H9 (cell line): ENCODE data around the gene ZMYND12. TPM values are rescaled to one million over a fixed set of nuclear protein-coding genes. Genes with fewer than 3 reads are reported as not detected.

Experiments used
- DNase-seq: peaks from one replicate; pipeline ENCODE4 v3.0.0-alpha.2; 2017
- H2AFZ ChIP-seq: one replicate; pipeline ENCODE4 v1.6.1; 2013; ENCODE audit warnings: mild to moderate bottlenecking, low read length, control low read depth, moderate library complexity
- H2AK5ac ChIP-seq: 2 replicates; pipeline ENCODE4 v1.6.1; 2013; ENCODE audit warnings: low read length, control low read depth, mixed read lengths; ENCODE audit not compliant: insufficient read length
- H2BK120ac ChIP-seq: one replicate; pipeline ENCODE4 v1.6.1; 2013; ENCODE audit warnings: low read depth, mild to moderate bottlenecking, low read length, control low read depth, inconsistent platforms; ENCODE audit not compliant: poor library complexity, severe bottlenecking
- H2BK12ac ChIP-seq: 2 replicates; pipeline ENCODE4 v1.6.1; 2013; ENCODE audit warnings: low read length, control low read depth, mixed read lengths, low read depth; ENCODE audit not compliant: insufficient read length
- H2BK15ac ChIP-seq: 2 replicates; pipeline ENCODE4 v1.6.1; 2013; ENCODE audit warnings: low read depth, low read length, control low read depth
- H2BK20ac ChIP-seq: one replicate; pipeline ENCODE4 v1.6.1; 2013; ENCODE audit warnings: low read depth, mild to moderate bottlenecking, low read length, control low read depth, inconsistent platforms; ENCODE audit not compliant: poor library complexity, severe bottlenecking
- H2BK5ac ChIP-seq: 2 replicates; pipeline ENCODE4 v1.6.1; 2013; ENCODE audit warnings: low read length, control low read depth, mixed read lengths; ENCODE audit not compliant: insufficient read length
- H3K14ac ChIP-seq: 2 replicates; pipeline ENCODE4 v1.6.1; 2013; ENCODE audit warnings: low read length, control low read depth; ENCODE audit not compliant: insufficient read depth
- H3K18ac ChIP-seq: 2 replicates; pipeline ENCODE4 v1.6.1; 2013; ENCODE audit warnings: low read depth, mild to moderate bottlenecking, mixed read lengths, low read length, control low read depth; ENCODE audit not compliant: insufficient read length
- H3K23ac ChIP-seq: 2 replicates; pipeline ENCODE4 v1.6.1; 2013; ENCODE audit warnings: low read length, control low read depth, mixed read lengths, low read depth; ENCODE audit not compliant: insufficient read length
- H3K23me2 ChIP-seq: 2 replicates; pipeline ENCODE4 v1.6.1; 2013; ENCODE audit warnings: low read depth, mild to moderate bottlenecking, mixed read lengths, low read length, control low read depth; ENCODE audit not compliant: insufficient read length, poor library complexity, severe bottlenecking
- H3K27ac ChIP-seq: 2 replicates; pipeline ENCODE4 v1.5.1; 2013; ENCODE audit warnings: low read length, control low read depth, mixed read lengths, low read depth; ENCODE audit not compliant: insufficient read length
- H3K27me3 ChIP-seq: 2 replicates; pipeline ENCODE4 v1.6.1; 2013; ENCODE audit warnings: low read length, control low read depth, inconsistent platforms; ENCODE audit not compliant: insufficient read depth
- H3K4ac ChIP-seq: 2 replicates; pipeline ENCODE4 v1.6.1; 2013; ENCODE audit warnings: low read depth, mild to moderate bottlenecking, control low read depth, inconsistent platforms, low read length, moderate library complexity
- H3K4me1 ChIP-seq: 2 replicates; pipeline ENCODE4 v1.6.1; 2013; ENCODE audit warnings: low read length, control low read depth, inconsistent platforms; ENCODE audit not compliant: insufficient read depth
- H3K4me2 ChIP-seq: 2 replicates; pipeline ENCODE4 v1.6.1; 2013; ENCODE audit warnings: low read length, control low read depth, mixed read lengths; ENCODE audit not compliant: insufficient read length, insufficient read depth
- H3K56ac ChIP-seq: 2 replicates; pipeline ENCODE4 v1.6.1; 2013; ENCODE audit warnings: low read depth, mild to moderate bottlenecking, mixed read lengths, low read length, control low read depth; ENCODE audit not compliant: insufficient read length
- H3K79me1 ChIP-seq: 2 replicates; pipeline ENCODE4 v1.6.1; 2013; ENCODE audit warnings: low read depth, mild to moderate bottlenecking, moderate library complexity, low read length, control low read depth, inconsistent platforms; ENCODE audit not compliant: insufficient read depth, poor library complexity, severe bottlenecking
- H3K79me2 ChIP-seq: 2 replicates; pipeline ENCODE4 v1.6.1; 2013; ENCODE audit warnings: low read length, control low read depth, inconsistent platforms; ENCODE audit not compliant: insufficient read depth
- H3K9ac ChIP-seq: 2 replicates; pipeline ENCODE4 v1.6.1; 2013; ENCODE audit warnings: low read length, control low read depth, mixed read lengths; ENCODE audit not compliant: insufficient read length; ENCODE audit errors: extremely low read depth
- H3K9me3 ChIP-seq: one replicate; pipeline ENCODE4 v1.6.1; 2013; ENCODE audit warnings: low read depth, low read length, inconsistent platforms; ENCODE audit not compliant: control insufficient read depth
- H3T11ph ChIP-seq: one replicate; pipeline ENCODE4 v1.6.1; 2013; ENCODE audit warnings: mild to moderate bottlenecking, low read length, control low read depth, inconsistent platforms
- H4K20me1 ChIP-seq: one replicate; pipeline ENCODE4 v1.6.1; 2013; ENCODE audit not compliant: control insufficient read depth, insufficient read length, insufficient read depth
- H4K5ac ChIP-seq: 2 replicates; pipeline ENCODE4 v1.6.1; 2013; ENCODE audit warnings: low read depth, mild to moderate bottlenecking, mixed read lengths, low read length, control low read depth; ENCODE audit not compliant: insufficient read length
- H4K8ac ChIP-seq: replicated peaks from 2 replicates; pipeline ENCODE4 v1.6.1; 2013; ENCODE audit warnings: low read length, control low read depth, mixed read lengths, low read depth; ENCODE audit not compliant: insufficient read length
- H4K91ac ChIP-seq: 2 replicates; pipeline ENCODE4 v1.6.1; 2013; ENCODE audit warnings: low read depth, mild to moderate bottlenecking, moderate library complexity, mixed read lengths, low read length, control low read depth; ENCODE audit not compliant: insufficient read length
- H3K27ac Mint-ChIP-seq, 3 experiments: 2 replicates in 2 of 3; 3 replicates in 1 of 3; pipeline ENCODE4 v1.8.0; 2020 to 2021; ENCODE audit warnings: mixed read lengths in 3 of 3, mild to moderate bottlenecking in 1 of 3, moderate library complexity in 1 of 3
- H3K27me3 Mint-ChIP-seq: 2 replicates; pipeline ENCODE4 v1.8.0; 2021; ENCODE audit warnings: low read depth, mild to moderate bottlenecking, moderate library complexity, mixed read lengths
- H3K36me3 Mint-ChIP-seq, 3 experiments: 2 replicates in 2 of 3; 3 replicates in 1 of 3; pipeline ENCODE4 v1.8.0; 2020 to 2021; ENCODE audit warnings: low read depth in 3 of 3, mixed read lengths in 3 of 3; ENCODE audit not compliant: insufficient read depth in 1 of 3
- H3K4me1 Mint-ChIP-seq, 2 experiments: 2 replicates each; pipeline ENCODE4 v1.8.0; 2020; ENCODE audit warnings: mixed read lengths in 2 of 2
- H3K4me3 Mint-ChIP-seq, 2 experiments: 2 replicates in 1 of 2; 3 replicates in 1 of 2; pipeline ENCODE4 v1.8.0; 2020 to 2021; ENCODE audit warnings: mild to moderate bottlenecking in 2 of 2, mixed read lengths in 2 of 2, moderate library complexity in 1 of 2
- H3K9me3 Mint-ChIP-seq, 2 experiments: 2 replicates in 1 of 2; 3 replicates in 1 of 2; pipeline ENCODE4 v1.8.0; 2020; ENCODE audit warnings: mild to moderate bottlenecking in 2 of 2, mixed read lengths in 2 of 2, moderate library complexity in 1 of 2
- WGBS: extraction: QIAGEN DNeasy Blood & Tissue Kit; methylation state at CpG from one replicate; pipeline ENCODE4 v1.1.7; 2013; ENCODE audit warnings: missing lambda C conversion rate, low lambda C conversion rate, mixed read lengths; ENCODE audit not compliant: insufficient read length; ENCODE audit errors: extremely low coverage; 5-methylcytosine and 5-hydroxymethylcytosine counted together
- total RNA-seq: library from RNA; stranded (reverse); gene quantifications from 2 replicates; pipeline ENCODE4 v1.2.1, GENCODE V29; 2021
- TF ChIP-seq, protein P1 (sequence below): fragments of 200-600 bp; sonication (generic); conservative IDR thresholded peaks from 3 replicates; pipeline ENCODE4 v1.8.0; 2021; ENCODE audit warnings: antibody characterized with exemption, mild to moderate bottlenecking

Gene ZMYND12
- total RNA-seq, 1 experiment from 2014 or later = 0.42 TPM

DNA sequence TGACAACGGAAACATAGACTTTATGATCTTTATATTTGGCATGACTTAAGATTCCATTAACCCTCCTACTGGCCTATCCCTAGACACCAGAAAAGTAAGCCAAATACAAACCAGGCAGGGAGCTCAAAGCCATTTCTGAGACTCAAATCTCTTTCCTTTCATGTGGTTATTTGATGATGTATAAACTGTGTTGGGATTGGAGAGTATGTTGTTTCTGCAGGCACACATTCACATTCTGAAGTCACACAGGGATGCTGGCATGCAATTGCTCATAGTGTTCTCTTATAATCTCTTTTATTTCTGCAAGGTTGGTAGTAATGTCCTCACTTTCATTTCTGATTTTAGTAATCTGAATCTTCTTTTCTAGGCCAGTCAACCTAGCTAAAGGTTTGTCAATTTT, 5.8 kb downstream of the ZMYND12 start:
- Histone ChIP-seq H3K79me1 (no peaks in the 10 kb centered on the region), H3K14ac (no peak overlapping the region), H3T11ph (no peak overlapping the region), H2BK12ac (no peak overlapping the region), H3K27me3 (no peaks in the 10 kb centered on the region), H4K8ac (no peak overlapping the region), H2BK120ac (no peak overlapping the region), H3K4me2 (no peak overlapping the region), H3K9me3 (no peaks in the 10 kb centered on the region), H4K91ac (no peak overlapping the region), H2BK5ac (no peak overlapping the region), H3K4me1 (no peaks in the 10 kb centered on the region), H3K23ac (no peak overlapping the region), H3K56ac (no peak overlapping the region), H2AK5ac (no peak overlapping the region), H2AFZ (no peak overlapping the region), H2BK20ac (no peak overlapping the region), H4K20me1 (no peaks in the 10 kb centered on the region), H3K18ac (no peak overlapping the region), H4K5ac (no peak overlapping the region), H3K79me2 (no peaks in the 10 kb centered on the region), H3K4ac (no peak overlapping the region), H2BK15ac (no peak overlapping the region), H3K23me2 (no peaks in the 10 kb centered on the region), H3K9ac (no peak overlapping the region), H3K27ac (no peak overlapping the region)
- peaks cover 2% of the 10 kb centered on the region; the same call in 1 of the 2 replicates for H3K27me3 Mint-ChIP-seq
- no peaks in the 10 kb centered on the region; a peak in 1 of 7 replicates for H3K36me3 Mint-ChIP-seq
- peaks cover 6 to 8% of the 10 kb centered on the region in 2 experiments for H3K4me1 Mint-ChIP-seq
- H3K9me3 Mint-ChIP-seq = no peaks in the 10 kb centered on the region
- no peak overlapping the region for H3K27ac Mint-ChIP-seq
- no peak overlapping the region for H3K4me3 Mint-ChIP-seq
- TF ChIP-seq, protein P1, sequence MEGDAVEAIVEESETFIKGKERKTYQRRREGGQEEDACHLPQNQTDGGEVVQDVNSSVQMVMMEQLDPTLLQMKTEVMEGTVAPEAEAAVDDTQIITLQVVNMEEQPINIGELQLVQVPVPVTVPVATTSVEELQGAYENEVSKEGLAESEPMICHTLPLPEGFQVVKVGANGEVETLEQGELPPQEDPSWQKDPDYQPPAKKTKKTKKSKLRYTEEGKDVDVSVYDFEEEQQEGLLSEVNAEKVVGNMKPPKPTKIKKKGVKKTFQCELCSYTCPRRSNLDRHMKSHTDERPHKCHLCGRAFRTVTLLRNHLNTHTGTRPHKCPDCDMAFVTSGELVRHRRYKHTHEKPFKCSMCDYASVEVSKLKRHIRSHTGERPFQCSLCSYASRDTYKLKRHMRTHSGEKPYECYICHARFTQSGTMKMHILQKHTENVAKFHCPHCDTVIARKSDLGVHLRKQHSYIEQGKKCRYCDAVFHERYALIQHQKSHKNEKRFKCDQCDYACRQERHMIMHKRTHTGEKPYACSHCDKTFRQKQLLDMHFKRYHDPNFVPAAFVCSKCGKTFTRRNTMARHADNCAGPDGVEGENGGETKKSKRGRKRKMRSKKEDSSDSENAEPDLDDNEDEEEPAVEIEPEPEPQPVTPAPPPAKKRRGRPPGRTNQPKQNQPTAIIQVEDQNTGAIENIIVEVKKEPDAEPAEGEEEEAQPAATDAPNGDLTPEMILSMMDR = no peak
- DNase-seq = no peak
- no CpG with 5 or more reads among the region's 1 CpG for WGBS
